GM12801 (cell line): Measurements from ENCODE around the gene ELOVL4.

Experiments used
- CTCF ChIP-seq: IDR thresholded peaks from one replicate; pipeline ENCODE4 v1.5.1; 2011; ENCODE audit warnings: control low read depth; ENCODE audit not compliant: insufficient read length; ENCODE audit errors: extremely low read depth

The ELOVL4 gene

GRCh38 chr6:79971193-79971592 is 23.8 kb upstream of the ELOVL4 start:
- no peak for TF ChIP-seq CTCF

GRCh38 chr6:79969784-79970183 is 22.4 kb upstream of the ELOVL4 start:
- no peak for TF ChIP-seq CTCF

- TF ChIP-seq CTCF = no peak
These were observed 19.8 kb upstream of the ELOVL4 start for GRCh38 chr6:79967178-79967577.

- TF ChIP-seq CTCF = no peak
These were observed 17.3 kb upstream of the ELOVL4 start for GRCh38 chr6:79964607-79965081.

GRCh38 chr6:79954849-79955248 is 7.5 kb upstream of the ELOVL4 start:
- no peak for TF ChIP-seq CTCF

GRCh38 chr6:79949233-79949632 is 1.9 kb upstream of the ELOVL4 start:
- no peak for TF ChIP-seq CTCF

- no peak for TF ChIP-seq CTCF
These were observed 822 bp downstream of the ELOVL4 start for GRCh38 chr6:79946272-79947190.
